Measurements from ENCODE around the gene CCDC174. TPM values are rescaled to one million over a fixed set of nuclear protein-coding genes. Genes with fewer than 3 reads are reported as not detected.

The CCDC174 gene
- total RNA-seq, 2 donors from 2014 or later: 9.4 to 14.1 TPM

DNA sequence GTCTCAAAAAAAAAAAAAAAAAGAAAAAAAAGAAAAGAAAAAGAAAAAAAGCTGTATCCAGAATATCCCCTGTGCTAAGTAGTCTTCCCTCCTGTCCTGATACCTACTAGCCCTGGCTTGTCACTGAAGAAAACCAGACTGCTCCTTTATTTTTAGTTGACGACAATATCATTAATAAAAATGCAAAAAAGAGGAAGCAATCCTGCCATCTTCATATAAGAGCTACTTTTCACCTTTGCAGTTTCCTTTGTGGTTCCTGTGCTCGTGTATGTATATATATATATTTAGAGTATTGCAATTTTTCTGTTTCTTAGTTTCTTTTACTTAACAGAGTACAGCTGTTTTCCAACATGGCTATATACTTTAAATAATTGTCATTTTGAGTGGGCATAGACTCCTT, 37.0 kb downstream of the CCDC174 start:
- Histone ChIP-seq H3K36me3 (no peaks in the 10 kb centered on the region), H3K9me3 (peaks cover 0 to 8% of the 10 kb centered on the region in 2 donors), H3K27ac (no peak overlapping the region), H3K4me3 (no peak overlapping the region), H3K27me3 (no peaks in the 10 kb centered on the region), H3K4me1 (no peaks in the 10 kb centered on the region)
- no peak for DNase-seq (ENCODE audit: low spot score)
- TF ChIP-seq, protein P1, sequence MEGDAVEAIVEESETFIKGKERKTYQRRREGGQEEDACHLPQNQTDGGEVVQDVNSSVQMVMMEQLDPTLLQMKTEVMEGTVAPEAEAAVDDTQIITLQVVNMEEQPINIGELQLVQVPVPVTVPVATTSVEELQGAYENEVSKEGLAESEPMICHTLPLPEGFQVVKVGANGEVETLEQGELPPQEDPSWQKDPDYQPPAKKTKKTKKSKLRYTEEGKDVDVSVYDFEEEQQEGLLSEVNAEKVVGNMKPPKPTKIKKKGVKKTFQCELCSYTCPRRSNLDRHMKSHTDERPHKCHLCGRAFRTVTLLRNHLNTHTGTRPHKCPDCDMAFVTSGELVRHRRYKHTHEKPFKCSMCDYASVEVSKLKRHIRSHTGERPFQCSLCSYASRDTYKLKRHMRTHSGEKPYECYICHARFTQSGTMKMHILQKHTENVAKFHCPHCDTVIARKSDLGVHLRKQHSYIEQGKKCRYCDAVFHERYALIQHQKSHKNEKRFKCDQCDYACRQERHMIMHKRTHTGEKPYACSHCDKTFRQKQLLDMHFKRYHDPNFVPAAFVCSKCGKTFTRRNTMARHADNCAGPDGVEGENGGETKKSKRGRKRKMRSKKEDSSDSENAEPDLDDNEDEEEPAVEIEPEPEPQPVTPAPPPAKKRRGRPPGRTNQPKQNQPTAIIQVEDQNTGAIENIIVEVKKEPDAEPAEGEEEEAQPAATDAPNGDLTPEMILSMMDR (IDR thresholded peaks at IDR 0.05): no peak

DNA sequence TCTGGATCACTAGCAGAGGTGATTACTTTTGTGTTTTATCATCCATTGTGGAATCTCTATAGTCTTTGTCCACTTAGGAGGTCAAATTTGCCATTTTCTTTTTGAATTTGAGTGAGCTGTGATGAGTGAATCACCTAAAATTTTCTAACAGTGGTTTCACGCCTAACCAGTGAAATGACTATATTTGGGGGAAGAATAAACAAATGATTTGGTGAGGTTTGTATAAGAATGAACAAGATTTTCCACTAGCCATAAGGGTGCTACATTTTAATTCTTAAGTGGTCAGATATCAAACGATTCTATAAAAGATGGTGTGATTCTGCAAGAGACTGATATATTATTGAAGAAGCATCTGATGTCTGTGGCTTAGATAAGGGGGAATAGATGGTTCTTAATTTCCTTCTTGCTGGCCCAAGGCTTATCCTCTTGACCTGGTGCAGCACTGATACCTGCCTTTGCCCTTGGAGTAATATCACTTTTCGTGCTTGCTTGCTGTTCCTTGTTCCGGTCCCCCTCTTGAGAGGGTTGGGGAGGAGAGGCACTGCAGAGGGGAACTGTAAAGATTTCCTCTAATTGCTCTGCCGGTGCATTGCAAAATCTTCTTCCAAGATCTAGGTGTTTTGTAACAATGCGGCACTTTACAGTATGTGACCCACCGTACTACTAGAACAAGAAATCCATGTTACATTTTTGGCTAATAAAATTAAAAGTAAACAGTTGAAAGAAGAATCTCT, 37.9 kb downstream of the CCDC174 start:
- Histone ChIP-seq H3K9me3 (peaks cover 0 to 13% of the 10 kb centered on the region in 2 donors), H3K27me3 (no peaks in the 10 kb centered on the region), H3K4me1 (no peaks in the 10 kb centered on the region), H3K27ac (no peak overlapping the region), H3K4me3 (no peak overlapping the region), H3K36me3 (no peaks in the 10 kb centered on the region)
- TF ChIP-seq, protein P1 (IDR thresholded peaks at IDR 0.05): no peak
- no peak for DNase-seq (ENCODE audit: low spot score)

DNA sequence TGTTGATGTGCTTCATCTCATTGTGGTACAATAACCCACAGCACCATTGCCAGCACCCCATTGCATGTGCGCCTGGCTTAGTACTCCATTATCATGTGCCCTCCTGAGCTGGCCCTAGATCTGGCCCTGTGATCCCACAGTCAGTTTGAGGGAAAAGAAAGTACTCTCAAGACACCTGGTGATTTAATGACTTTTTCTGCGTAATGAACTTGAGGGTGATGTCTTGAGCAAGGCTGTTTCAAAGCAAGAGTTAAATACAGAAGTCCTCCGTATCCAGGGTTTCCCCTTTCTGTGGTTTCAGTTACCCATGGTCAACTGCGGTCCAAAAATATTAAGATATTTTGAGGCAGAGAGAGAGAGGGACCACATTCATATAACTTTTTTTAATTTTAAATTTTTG, 39.7 kb downstream of the CCDC174 start:
- H3K27me3 ChIP-seq: no peaks in the 10 kb centered on the region
- no peaks in the 10 kb centered on the region for H3K36me3 ChIP-seq
- H3K27ac ChIP-seq: no peak overlapping the region
- H3K4me1 ChIP-seq: no peaks in the 10 kb centered on the region
- H3K9me3 ChIP-seq: peaks cover 0 to 13% of the 10 kb centered on the region in 2 donors
- H3K4me3 ChIP-seq: no peak overlapping the region
- DNase-seq (ENCODE audit: low spot score): no peak
- TF ChIP-seq, protein P1 (IDR thresholded peaks at IDR 0.05): no peak

DNA sequence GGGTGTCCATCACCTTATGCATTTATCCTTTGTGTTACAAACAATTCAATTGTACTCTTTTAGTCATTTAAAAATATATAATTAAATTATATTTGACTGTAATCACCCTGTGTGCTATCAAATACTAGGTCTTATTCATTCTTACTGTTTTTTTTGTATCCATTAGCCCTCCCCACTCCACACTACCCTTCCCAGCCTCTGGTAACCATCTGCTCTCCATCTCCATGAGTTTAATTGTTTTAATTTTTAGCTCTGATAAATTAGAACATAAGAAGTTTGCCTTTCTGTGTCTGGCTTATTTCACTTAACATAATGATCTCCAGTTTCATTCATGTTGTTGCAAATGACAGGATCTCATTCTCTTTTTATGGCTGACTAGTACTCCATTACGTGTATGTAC, 40.2 kb downstream of the CCDC174 start:
- Histone ChIP-seq H3K4me3 (no peak overlapping the region), H3K27ac (no peak overlapping the region), H3K4me1 (no peaks in the 10 kb centered on the region), H3K9me3 (peaks cover 0 to 13% of the 10 kb centered on the region in 2 donors), H3K36me3 (no peaks in the 10 kb centered on the region), H3K27me3 (no peaks in the 10 kb centered on the region)
- TF ChIP-seq, protein P1 (IDR thresholded peaks at IDR 0.05): no peak
- DNase-seq (ENCODE audit: low spot score): no peak

DNA sequence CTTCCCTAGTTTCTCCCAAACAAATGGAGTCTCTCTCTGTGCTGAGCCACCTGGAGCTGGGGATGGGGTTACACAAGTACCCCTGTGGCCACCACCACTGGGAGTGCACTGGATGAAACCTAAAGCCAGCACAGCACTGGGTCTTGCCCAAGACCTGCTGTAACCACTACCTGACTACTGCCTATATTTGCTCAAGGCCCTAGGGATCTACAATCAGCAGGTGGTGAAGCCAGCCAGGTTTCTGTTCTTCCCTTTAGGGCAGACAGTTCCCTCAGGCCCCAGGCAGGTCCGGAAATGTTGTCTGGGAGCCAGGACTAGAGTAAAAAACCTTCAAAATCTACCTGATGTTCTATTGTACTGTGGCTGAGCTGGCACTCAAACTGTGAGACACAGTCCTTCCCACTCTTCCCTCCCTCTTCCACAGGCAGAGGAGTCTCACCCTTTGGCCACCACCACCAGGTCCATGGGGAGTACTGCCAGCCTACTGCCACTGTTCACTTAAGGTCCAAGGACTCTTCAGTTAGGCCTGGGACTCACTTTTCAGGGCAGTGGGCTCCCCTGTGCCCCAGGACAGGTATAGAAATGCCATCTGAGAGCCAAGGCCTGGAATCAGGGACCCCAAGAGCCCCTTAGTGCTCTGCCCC, 47.2 kb downstream of the CCDC174 start:
- Histone ChIP-seq H3K9me3 (peaks cover 0 to 2% of the 10 kb centered on the region in 2 donors), H3K27ac (no peak overlapping the region), H3K4me3 (no peak overlapping the region), H3K4me1 (no peaks in the 10 kb centered on the region), H3K36me3 (no peaks in the 10 kb centered on the region), H3K27me3 (no peaks in the 10 kb centered on the region)
- no peak for DNase-seq (ENCODE audit: low spot score)
- TF ChIP-seq, protein P1 (IDR thresholded peaks at IDR 0.05): no peak

Measured in right atrium auricular region (tissue), 2 donors.